Neural progenitor cell (in vitro differentiated cells): ENCODE data around the gene OR2V2.

ENCODE experiments used
- CTCF ChIP-seq: fragments of 200-600 bp; sonication (generic); IDR thresholded peaks from 2 replicates; pipeline ENCODE4 v1.5.1; 2017; ENCODE audit warnings: antibody characterized with exemption, mild to moderate bottlenecking
- EZH2 ChIP-seq: fragments of 200-600 bp; sonication (generic); IDR thresholded peaks from 2 replicates; pipeline ENCODE4 v1.6.1; 2017; ENCODE audit warnings: antibody characterized with exemption, mild to moderate bottlenecking, moderate library complexity
- EZH2phosphoT487 ChIP-seq: fragments of 200-600 bp; sonication (generic); IDR thresholded peaks from 2 replicates; pipeline ENCODE4 v1.6.1; 2017; ENCODE audit warnings: antibody characterized with exemption

- TF ChIP-seq CTCF, result no peak
- no peak for TF ChIP-seq EZH2
- TF ChIP-seq EZH2phosphoT487, result no peak
Measured at GRCh38 chr5:181166812-181167733, 19.7 kb downstream of the OR2V2 start.
